WERI-Rb-1 (cell line): ENCODE results near the gene AJAP1.
A peak's percentile ranks its signal among the peaks of the same experiment; 100 is the strongest.

Experiments used
- DNase-seq: peaks from one replicate; pipeline ENCODE4 v3.0.0-alpha.2; 2020
- H3K27ac ChIP-seq: fragments of 250-450 bp; sonication (Bioruptor Pico); 2 replicates; pipeline ENCODE4 v1.5.1; 2020; ENCODE audit warnings: mild to moderate bottlenecking, moderate library complexity
- H3K27me3 ChIP-seq: fragments of 250-450 bp; sonication (Bioruptor Pico); 2 replicates; pipeline ENCODE4 v1.5.1; 2021; ENCODE audit warnings: mild to moderate bottlenecking, low read depth, moderate library complexity; ENCODE audit not compliant: insufficient read depth, severe bottlenecking
- H3K36me3 ChIP-seq: fragments of 250-450 bp; sonication (Bioruptor Pico); 2 replicates; pipeline ENCODE4 v1.5.1; 2020; ENCODE audit warnings: mild to moderate bottlenecking, moderate library complexity
- H3K4me3 ChIP-seq: 2 replicates; pipeline ENCODE4 v1.5.1; 2011; ENCODE audit warnings: low read depth, mild to moderate bottlenecking, control low read depth, low read length
- H3K9me3 ChIP-seq: fragments of 250-450 bp; sonication (Bioruptor Pico); 2 replicates; pipeline ENCODE4 v1.5.1; 2021; ENCODE audit warnings: mild to moderate bottlenecking, moderate library complexity; ENCODE audit not compliant: severe bottlenecking
- CTCF ChIP-seq: IDR thresholded peaks from 2 replicates; pipeline ENCODE4 v1.5.1; 2011; ENCODE audit warnings: low read depth, mild to moderate bottlenecking, control low read depth, inconsistent platforms, low read length

The AJAP1 gene

GRCh38 chr1:4745560-4745959 lies 91.2 kb downstream of the AJAP1 start:
- no peak for DNase-seq
- Histone ChIP-seq H3K27ac (no peak overlapping the region), H3K4me3 (no peak overlapping the region), H3K9me3 (no peaks in the 10 kb centered on the region), H3K27me3 (peaks cover 9% of the 10 kb centered on the region), H3K36me3 (no peaks in the 10 kb centered on the region)
- no peak for TF ChIP-seq CTCF

- Histone ChIP-seq H3K4me3 (no peak overlapping the region), H3K9me3 (peaks cover 7% of the 10 kb centered on the region), H3K27me3 (peaks cover 5% of the 10 kb centered on the region), H3K36me3 (no peaks in the 10 kb centered on the region), H3K27ac (no peak overlapping the region)
- TF ChIP-seq CTCF = no peak
- DNase-seq = no peak
Observed at GRCh38 chr1:4749406-4749805, 95.0 kb downstream of the AJAP1 start.

GRCh38 chr1:4750177-4750576 lies 95.8 kb downstream of the AJAP1 start:
- TF ChIP-seq CTCF = no peak

GRCh38 chr1:4752059-4752458 lies 97.7 kb downstream of the AJAP1 start:
- H3K9me3 ChIP-seq = peaks cover 8% of the 10 kb centered on the region
- TF ChIP-seq CTCF = no peak
- H3K4me3 ChIP-seq = no peak overlapping the region
- H3K27ac ChIP-seq = no peak overlapping the region
- H3K27me3 ChIP-seq = peaks cover 3% of the 10 kb centered on the region
- no peaks in the 10 kb centered on the region for H3K36me3 ChIP-seq
- no peak for DNase-seq

More at GRCh38 chr1:4750177-4750576, 95.8 kb downstream of the AJAP1 start:
- peaks cover 8% of the 10 kb centered on the region for H3K9me3 ChIP-seq
- H3K27me3 ChIP-seq = peaks cover 3% of the 10 kb centered on the region
- H3K36me3 ChIP-seq = no peaks in the 10 kb centered on the region
- no peak overlapping the region for H3K27ac ChIP-seq
- no peak overlapping the region for H3K4me3 ChIP-seq
- no peak for DNase-seq

GRCh38 chr1:4754816-4755215 lies 100.4 kb downstream of the AJAP1 start:
- Histone ChIP-seq H3K4me3 (no peak overlapping the region), H3K27me3 (peaks cover 8% of the 10 kb centered on the region), H3K9me3 (peaks cover 8% of the 10 kb centered on the region), H3K36me3 (no peaks in the 10 kb centered on the region), H3K27ac (no peak overlapping the region)
- DNase-seq = no peak
- TF ChIP-seq CTCF = no peak

GRCh38 chr1:4755301-4755845 lies 101.0 kb downstream of the AJAP1 start:
- no peak for TF ChIP-seq CTCF
- peak; percentile 32 for DNase-seq
- Histone ChIP-seq H3K27me3 (peaks cover 8% of the 10 kb centered on the region), H3K4me3 (no peak overlapping the region), H3K9me3 (peaks cover 8% of the 10 kb centered on the region), H3K36me3 (no peaks in the 10 kb centered on the region), H3K27ac (no peak overlapping the region)
